Fibroblast of villous mesenchyme (primary cell): ENCODE data around the gene AIG1. TPM values are rescaled to one million over a fixed set of nuclear protein-coding genes. Genes with fewer than 3 reads are reported as not detected.
"Not testable (repeated sequence)": the region's sequence is repeated elsewhere in the genome, so short reads cannot be mapped to it uniquely, and the experiment has no call there.

ENCODE experiments used
- DNase-seq: peaks from one replicate; pipeline ENCODE4 v3.0.0-alpha.2; 2010; ENCODE audit warnings: low read depth
- H3K4me3 ChIP-seq: 2 replicates; pipeline ENCODE4 v1.5.1; 2011; ENCODE audit warnings: low read depth, mild to moderate bottlenecking, low read length
- CTCF ChIP-seq: IDR thresholded peaks from 2 replicates; pipeline ENCODE4 v1.5.1; 2012; ENCODE audit warnings: low read depth, mild to moderate bottlenecking, low read length; ENCODE audit not compliant: insufficient read depth
- total RNA-seq: library from RNA; depleted of rRNA; stranded (reverse); fragments of >200 nt; gene quantifications from 2 replicates; pipeline ENCODE4 v1.2.3, GENCODE V29; 2012

The AIG1 gene
- total RNA-seq, 1 donor = 44.9 TPM

DNA sequence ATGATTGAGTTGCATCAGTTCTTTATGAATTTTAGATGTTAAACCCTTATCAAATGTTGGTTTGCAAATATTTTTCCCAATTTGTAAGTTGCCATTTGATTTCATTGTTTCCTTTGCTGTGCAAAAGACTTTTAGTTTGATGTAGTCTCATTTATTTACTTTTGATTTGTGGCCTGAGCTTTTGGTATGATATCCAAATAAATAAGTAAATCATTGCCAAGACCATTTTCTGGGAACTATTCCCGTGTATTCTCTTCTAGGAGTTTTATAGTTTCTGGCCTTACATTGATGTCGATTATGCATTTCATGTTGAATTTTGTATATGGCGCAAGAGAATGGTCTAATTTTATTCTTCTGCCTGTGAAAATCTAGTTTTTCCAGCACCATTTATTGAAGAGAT, 13.4 kb downstream of the AIG1 start:
- no peak overlapping the region for H3K4me3 ChIP-seq
- TF ChIP-seq CTCF = no peak
- DNase-seq = no peak

GRCh38 chr6:143074670-143075318, 14.1 kb downstream of the AIG1 start:
- DNase-seq = no peak
- H3K4me3 ChIP-seq = no peak overlapping the region
- no peak for TF ChIP-seq CTCF

- TF ChIP-seq CTCF = no peak
- H3K4me3 ChIP-seq = no peak overlapping the region
- DNase-seq = no peak
These were observed 18.0 kb downstream of the AIG1 start for GRCh38 chr6:143078468-143079324.

- DNase-seq = no peak
- H3K4me3 ChIP-seq = no peak overlapping the region
- TF ChIP-seq CTCF = no peak
These were observed 18.6 kb downstream of the AIG1 start for GRCh38 chr6:143079325-143079640.

DNA sequence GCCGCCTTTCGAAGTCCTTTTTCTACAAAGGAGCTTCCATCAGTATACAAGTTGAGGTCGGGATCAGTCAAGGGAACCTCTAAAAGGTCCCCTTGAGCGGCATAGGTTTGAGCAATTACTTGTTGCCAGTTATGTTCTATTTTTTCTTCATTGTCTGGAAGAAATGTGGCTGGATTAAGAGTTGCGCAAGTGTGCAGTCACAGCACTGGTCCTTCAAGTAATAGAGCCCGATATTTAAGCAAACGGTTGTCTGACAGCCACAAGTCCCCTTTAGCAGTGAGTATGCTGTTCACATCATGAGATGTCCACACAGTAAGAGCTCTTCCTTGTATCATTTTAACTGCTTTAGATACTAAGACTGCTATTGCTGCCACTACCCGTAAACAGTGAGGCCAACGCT, 21.6 kb downstream of the AIG1 start:
- not testable (repeated sequence) for DNase-seq, H3K4me3 ChIP-seq

GRCh38 chr6:143084019-143084418, 23.3 kb downstream of the AIG1 start:
- H3K4me3 ChIP-seq, DNase-seq: not testable (repeated sequence)

DNA sequence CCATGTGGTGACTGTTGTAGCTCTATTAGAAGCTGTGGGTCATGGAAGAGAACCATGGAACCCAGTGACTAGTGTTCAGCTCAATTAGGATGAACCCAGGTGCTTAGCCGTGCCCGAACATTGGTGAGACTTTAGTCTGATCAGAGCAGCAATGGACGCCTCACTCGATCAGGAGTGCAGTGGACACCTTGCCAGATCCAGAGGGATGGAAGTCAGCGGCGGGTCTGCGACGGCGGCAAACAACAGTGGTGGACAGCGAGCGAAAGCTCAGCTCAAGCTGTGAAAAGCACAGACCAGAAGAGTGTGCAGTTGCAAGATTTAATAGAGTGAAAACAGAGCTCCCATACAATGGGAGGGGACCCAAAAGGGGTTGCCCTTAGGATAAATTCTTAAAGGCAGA, 26.6 kb downstream of the AIG1 start:
- DNase-seq, H3K4me3 ChIP-seq: not testable (repeated sequence)

- H3K4me3 ChIP-seq = no peak overlapping the region
- TF ChIP-seq CTCF = no peak
- no peak for DNase-seq
These were observed 27.2 kb downstream of the AIG1 start for GRCh38 chr6:143087856-143088255.
